ENCODE data around the gene NFE2L2. TPM values are rescaled to one million over a fixed set of nuclear protein-coding genes. Genes with fewer than 3 reads are reported as not detected.

The NFE2L2 gene
- total and polyA plus RNA-seq, 9 of the 15 experiments (the other 6 are each of a cell fraction or from before 2014, with no cell fraction given), result 29.3 to 120 (median 59.3) TPM

GRCh38 chr2:177212106-177212890 is 52.2 kb downstream of the NFE2L2 start, which contains the start of gene HNRNPA3 (continued):
- TF ChIP-seq DEAF1 (CRISPR knock-in tag; IDR thresholded peaks at IDR 0.05) (peak; percentile 50; the same call in 1 of the 2 replicates), CREM (IDR thresholded peaks at IDR 0.05; ENCODE audit: low read depth) (peak; percentile 92), HDAC6 (IDR thresholded peaks at IDR 0.05; ENCODE audit: low read depth, low read length) (no peak), LCOR (CRISPR knock-in tag; IDR thresholded peaks at IDR 0.05) (peak; percentile 86), TGIF2 (CRISPR knock-in tag; IDR thresholded peaks at IDR 0.05) (no peak; the same call in 1 of the 2 replicates), SUPT5H (IDR thresholded peaks at IDR 0.05) (peak; percentile 98), NR1H2 (CRISPR knock-in tag; IDR thresholded peaks at IDR 0.05) (no peak), ETS2 (tag; IDR thresholded peaks at IDR 0.05; ENCODE audit: borderline replicate concordance, poor library complexity, severe bottlenecking) (no peak), TSHZ1 (CRISPR knock-in tag; IDR thresholded peaks at IDR 0.05) (no peak), ZFP1 (CRISPR knock-in tag; IDR thresholded peaks at IDR 0.05) (no peak), RBM15 (IDR thresholded peaks at IDR 0.05; ENCODE audit: insufficient read depth, low read length) (no peak), BDP1 (IDR thresholded peaks at IDR 0.05; ENCODE audit: insufficient read depth, insufficient read length) (no peak), HMG20A (CRISPR knock-in tag; conservative IDR thresholded peaks at IDR 0.05) (no peak), USF1 (CRISPR knock-in tag; IDR thresholded peaks at IDR 0.05) (peak; percentile 95), ZBTB11 (CRISPR knock-in tag; IDR thresholded peaks at IDR 0.05) (peak in 1 of 3 experiments; percentile 37; a peak in 1 of 6 replicates), HSF4 (CRISPR knock-in tag; IDR thresholded peaks at IDR 0.05; ENCODE audit: borderline replicate concordance) (no peak; the same call in 1 of the 2 replicates), ELF4 (CRISPR knock-in tag; IDR thresholded peaks at IDR 0.05) (peak; percentile 67; the same call in 1 of the 2 replicates)

Measured in K562 (cell line).